EL (cell line): ENCODE results near the gene ADAMTS7.
A peak's percentile ranks its signal among the peaks of the same experiment; 100 is the strongest.
"Not testable (repeated sequence)": the region's sequence is repeated elsewhere in the genome, so short reads cannot be mapped to it uniquely, and the experiment has no call there.

Experiments
- DNase-seq: peaks from one replicate; pipeline ENCODE4 v3.0.0-alpha.2; 2016

Gene ADAMTS7, protein sequence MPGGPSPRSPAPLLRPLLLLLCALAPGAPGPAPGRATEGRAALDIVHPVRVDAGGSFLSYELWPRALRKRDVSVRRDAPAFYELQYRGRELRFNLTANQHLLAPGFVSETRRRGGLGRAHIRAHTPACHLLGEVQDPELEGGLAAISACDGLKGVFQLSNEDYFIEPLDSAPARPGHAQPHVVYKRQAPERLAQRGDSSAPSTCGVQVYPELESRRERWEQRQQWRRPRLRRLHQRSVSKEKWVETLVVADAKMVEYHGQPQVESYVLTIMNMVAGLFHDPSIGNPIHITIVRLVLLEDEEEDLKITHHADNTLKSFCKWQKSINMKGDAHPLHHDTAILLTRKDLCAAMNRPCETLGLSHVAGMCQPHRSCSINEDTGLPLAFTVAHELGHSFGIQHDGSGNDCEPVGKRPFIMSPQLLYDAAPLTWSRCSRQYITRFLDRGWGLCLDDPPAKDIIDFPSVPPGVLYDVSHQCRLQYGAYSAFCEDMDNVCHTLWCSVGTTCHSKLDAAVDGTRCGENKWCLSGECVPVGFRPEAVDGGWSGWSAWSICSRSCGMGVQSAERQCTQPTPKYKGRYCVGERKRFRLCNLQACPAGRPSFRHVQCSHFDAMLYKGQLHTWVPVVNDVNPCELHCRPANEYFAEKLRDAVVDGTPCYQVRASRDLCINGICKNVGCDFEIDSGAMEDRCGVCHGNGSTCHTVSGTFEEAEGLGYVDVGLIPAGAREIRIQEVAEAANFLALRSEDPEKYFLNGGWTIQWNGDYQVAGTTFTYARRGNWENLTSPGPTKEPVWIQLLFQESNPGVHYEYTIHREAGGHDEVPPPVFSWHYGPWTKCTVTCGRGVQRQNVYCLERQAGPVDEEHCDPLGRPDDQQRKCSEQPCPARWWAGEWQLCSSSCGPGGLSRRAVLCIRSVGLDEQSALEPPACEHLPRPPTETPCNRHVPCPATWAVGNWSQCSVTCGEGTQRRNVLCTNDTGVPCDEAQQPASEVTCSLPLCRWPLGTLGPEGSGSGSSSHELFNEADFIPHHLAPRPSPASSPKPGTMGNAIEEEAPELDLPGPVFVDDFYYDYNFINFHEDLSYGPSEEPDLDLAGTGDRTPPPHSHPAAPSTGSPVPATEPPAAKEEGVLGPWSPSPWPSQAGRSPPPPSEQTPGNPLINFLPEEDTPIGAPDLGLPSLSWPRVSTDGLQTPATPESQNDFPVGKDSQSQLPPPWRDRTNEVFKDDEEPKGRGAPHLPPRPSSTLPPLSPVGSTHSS (N-terminal part only)

DNA sequence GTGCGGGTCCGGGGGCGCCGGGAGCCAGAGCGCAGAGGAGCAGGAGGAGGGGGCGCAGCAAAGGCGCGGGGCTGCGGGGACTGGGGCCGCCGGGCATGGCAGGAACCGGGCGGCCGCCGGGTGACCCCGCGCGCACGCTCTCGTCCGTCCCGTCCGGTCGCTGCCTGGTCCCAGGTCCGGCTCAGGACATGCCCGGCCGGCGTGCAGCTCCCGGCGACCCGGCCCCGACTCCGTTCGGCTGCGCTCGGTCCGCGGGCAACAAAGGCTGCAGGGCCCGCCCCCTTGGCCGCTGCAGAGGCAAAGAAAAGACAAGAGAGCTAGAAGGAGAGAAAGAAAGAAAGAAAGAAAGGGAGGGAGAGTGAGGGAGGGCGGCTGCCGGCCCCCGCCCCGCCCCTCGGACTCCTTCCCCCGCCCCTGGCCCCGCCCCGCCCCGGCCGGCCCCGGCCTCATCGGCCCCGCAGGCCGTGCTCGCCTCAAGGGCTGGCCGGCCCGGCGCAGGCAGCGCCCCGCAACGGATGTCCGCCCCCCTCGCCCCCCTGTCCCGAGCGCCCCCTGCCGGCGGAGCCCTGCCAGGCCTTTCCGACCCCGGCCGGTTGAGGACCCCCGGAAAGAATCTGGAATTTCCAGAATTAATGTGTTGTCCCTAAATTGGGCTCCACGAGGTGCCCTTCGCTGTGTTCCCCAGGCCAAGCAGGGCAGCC lies at the start of gene ADAMTS7:
Gene ADAMTS7 (minus strand): TSS at position 341 of the 701 bp plus-strand sequence. CDS start 244 bp downstream, at position 97.
- peak; percentile 79 for DNase-seq

DNA sequence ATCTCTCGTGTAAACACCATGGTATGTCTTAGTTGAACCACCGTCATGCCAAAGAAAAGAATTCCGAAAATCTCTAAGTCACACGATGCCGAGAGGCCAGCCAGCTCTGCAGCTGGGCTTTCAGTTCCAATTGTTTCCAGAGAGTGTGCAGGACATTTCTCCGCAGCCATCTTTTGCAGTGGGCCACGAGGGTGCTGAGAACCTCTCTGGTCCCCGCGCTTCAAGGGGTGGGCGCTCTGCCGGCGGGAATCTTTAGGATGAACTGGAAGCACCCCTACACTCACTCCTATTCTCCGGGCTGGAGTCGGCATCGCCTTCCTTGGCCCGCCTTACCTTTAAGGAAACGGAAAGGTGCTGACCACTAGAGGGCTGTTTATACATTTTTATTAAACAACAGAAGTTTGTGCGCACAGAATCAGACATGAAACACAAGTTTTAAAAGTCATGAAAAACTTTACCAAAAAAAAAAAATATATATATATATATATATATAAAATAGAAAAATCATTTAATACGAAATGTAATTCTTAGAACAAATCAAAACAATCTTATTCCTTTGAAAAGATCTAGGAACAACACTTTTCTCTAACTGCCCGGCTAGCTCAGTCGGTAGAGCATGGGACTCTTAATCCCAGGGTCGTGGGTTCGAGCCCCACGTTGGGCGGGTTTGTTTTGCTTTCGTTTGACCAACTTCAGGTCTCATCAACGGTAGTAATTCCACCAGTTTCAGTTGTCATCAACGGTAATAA lies 48.9 kb upstream of the ADAMTS7 start:
- DNase-seq, result peak; percentile 87

DNA sequence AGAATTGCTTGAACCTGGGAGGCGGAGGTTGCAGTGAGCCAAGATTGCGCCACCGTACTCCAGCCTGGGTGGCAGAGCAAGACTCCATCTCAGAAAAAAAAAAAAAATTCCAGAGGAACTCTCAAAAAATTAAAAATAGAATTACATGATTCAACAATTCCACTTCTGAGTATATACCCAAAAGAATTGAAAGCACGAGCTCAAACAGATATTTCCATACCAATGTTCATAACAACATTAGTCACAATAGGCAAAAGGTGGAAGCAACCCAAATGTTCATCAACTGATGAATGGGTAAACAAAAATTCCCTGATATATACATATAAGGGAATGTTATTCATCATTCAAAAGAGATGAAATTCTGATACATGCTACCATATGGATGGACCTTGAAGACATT lies 44.5 kb upstream of the ADAMTS7 start:
- DNase-seq, result peak; percentile 45

DNA sequence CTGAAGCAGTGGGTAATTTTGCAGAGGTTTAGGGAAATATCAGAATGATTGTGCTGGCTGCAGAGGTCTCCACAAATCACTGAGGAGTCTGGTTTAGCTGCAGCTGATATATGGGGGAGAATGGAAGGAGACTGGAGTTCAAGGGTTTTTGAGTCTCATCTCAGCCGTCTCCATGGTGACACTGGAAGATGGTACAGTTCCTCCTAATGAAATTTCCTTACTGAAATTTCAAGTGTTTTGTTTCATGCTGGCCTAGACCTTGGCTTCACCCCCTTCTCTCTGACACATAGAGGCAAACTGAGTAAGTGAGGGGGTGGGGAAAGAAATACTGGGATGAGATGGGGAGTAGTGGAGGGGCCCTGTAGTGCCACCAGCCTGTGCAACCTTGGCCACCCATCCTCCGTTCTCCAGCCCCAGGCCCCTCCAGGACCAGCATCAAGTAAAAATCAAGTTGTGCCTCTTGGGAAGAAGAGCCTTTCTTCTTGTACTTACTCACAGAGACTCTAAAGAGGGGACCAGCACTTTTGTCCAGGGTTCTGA lies 43.6 kb upstream of the ADAMTS7 start:
- no peak for DNase-seq

DNA sequence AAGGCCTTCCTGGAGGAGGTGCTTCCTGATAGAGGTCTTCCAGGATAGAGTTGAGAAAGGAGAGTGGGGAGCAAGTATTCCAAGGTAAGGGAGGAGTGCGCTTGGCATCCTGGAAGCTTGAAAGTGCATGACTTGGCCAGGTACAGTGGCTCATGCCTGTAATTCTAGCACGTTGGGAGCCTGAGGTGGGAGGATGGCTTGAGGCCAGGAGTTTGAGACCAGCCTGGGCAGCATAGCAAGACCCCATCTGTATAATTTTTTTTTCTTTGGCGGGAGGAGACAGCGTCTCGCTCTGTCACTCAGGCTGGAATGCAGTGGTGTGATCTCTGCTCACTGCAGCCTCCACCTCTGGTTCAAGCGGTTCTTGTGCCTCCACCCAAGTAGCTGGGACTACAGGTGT lies 42.2 kb upstream of the ADAMTS7 start:
- DNase-seq, result no peak

DNA sequence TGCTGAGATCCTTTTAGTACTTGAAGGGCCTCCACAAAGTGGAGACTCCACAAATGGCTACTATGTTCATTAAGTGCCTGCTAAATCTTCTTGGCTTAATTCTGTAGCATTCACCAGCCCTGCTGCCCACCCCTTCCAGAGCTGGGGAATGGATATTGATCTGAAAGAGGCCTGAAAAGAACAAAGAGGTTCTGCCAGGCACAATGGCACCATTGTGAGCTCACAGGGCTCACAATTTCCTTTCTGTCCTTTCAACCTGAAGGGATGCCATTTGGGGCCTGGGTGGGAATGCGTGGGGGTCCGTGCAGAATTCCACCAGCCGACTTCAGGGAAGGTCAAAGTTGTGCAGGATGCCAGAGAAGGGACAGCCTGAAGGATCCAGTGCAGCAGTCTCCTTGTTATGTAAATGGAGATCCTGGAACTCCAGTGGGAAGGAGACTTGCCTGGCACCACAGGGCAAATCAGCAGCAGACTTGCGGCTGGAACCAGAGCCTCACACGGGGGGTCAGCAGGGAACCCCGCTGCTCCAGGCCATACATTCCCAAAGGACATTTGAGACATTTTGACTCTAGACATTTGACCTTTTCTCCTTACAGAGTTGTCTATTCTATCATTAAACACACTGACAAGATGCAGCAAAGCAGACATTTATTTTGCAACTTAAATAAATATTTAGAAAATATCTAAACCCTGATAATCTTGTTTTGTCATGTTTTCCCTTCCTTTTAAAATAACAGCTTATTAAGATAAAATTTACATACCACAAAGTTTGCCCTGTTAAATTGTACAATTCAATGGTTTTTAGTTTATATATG lies 39.9 kb upstream of the ADAMTS7 start:
- DNase-seq, result no peak

DNA sequence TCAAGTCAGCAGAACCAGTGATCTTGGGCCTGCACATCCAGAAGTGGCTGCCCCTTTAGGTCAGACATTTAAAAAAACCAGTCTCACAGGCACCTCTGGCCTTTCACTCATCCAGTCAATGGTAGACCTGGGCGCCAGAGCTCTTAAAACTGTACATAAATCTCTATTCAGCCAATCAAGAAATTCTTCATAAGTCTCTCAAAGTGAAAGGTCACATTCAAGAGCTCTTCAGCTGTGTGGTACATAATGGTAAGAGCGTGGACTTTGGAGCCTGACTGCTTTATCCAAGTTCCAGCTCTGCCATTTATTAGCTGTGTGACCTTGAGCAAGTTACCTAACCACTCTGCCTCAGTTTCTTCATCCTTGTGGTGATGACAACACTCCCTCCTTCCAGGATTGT lies 39.1 kb upstream of the ADAMTS7 start:
- no peak for DNase-seq

DNA sequence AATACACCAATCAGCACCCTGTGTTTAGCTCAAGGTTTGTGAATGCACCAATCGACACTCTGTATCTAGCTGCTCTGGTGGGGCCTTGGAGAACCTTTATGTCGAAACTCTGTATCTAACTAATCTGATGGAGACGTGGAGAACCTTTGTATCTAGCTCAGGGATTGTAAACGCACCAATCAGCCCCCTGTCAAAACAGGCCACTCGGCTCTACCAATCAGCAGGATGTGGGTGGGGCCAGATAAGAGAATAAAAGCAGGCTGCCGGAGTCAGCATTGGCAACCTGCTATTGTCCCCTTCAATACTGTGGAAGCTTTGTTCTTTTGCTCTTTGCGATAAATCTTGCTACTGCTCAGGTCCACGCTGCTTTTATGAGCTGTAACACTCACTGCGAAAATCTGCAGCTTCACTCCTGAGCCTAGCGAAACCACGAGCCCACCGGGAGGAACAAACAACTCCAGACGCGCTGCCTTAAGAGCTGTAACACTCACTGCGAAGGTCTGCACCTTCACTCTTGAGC lies 36.2 kb upstream of the ADAMTS7 start:
- not testable (repeated sequence) for DNase-seq

DNA sequence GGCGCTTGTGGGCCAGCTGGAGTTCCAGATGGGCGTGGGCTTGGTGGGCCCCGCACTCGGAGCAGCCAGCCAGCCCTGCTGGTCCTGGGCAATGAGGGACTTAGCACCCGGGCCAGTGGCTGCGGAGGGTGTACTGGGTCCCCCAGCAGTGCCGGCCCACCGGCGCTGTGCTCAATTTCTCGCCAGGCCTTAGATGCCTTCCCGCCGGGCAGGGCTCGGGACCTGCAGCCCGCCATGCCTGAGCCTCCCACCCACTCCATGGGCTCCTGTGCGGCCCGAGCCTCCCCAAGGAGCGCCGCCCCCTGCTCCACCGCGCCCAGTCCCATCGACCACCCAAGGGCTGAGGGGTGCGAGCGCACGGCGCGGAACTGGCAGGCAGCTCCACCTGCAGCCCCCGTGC lies 35.6 kb upstream of the ADAMTS7 start:
- DNase-seq, result not testable (repeated sequence)

DNA sequence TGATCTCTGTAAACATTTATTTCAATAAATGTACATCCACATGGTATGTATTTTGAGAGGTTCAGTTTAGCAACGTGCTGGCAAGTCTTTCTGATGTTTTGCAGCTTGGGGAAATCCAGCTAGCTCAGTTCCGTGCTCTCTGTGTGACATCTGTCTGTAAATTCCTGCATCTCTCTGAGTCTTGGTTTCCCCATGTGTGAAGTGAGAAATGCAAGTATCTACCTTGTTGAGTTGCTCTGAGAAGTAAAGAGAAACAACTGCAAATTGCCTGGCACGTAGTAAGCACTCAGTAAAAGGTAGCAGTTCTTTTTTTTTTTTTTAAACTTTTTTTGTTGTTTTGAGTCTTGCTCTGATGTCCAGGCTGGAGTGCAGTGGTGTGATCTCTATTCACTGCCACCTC lies 31.3 kb upstream of the ADAMTS7 start:
- no peak for DNase-seq

DNA sequence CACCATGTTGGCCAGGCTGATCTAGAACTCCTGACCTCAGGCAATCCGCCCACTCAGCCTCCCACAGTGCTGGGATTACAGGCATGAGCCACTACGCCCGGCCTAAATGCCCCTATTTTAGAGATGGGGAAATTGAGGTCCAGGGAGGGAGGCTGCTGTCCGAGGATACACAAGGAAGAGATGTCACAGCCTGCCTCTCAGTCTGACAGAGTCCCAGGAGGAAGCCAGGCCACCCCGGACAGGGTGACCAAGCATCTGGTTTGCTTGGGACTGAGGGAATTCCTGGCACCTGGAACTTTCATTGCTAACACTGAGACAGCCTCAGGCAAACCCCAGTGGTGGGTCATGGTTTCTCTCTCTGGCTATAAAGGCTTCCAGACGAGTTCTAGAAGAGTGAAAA lies 30.6 kb upstream of the ADAMTS7 start:
- DNase-seq, result no peak

DNA sequence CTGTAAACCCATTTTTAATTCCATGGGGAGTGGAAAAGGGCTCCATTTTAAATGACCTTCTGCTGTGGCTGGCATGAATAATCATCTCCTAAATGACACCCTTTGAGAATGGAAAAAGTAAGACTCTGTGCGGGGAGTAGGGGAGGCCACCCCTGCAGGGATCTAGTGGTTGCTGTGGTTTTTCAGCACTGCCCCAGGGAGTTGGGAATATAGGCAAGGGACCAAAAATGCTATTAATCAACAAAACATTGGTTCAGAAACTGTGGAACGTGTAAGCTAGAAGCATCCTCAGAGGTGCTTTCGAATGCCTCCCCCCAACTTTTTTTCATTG lies 30.1 kb upstream of the ADAMTS7 start:
- peak; percentile 30 for DNase-seq

DNA sequence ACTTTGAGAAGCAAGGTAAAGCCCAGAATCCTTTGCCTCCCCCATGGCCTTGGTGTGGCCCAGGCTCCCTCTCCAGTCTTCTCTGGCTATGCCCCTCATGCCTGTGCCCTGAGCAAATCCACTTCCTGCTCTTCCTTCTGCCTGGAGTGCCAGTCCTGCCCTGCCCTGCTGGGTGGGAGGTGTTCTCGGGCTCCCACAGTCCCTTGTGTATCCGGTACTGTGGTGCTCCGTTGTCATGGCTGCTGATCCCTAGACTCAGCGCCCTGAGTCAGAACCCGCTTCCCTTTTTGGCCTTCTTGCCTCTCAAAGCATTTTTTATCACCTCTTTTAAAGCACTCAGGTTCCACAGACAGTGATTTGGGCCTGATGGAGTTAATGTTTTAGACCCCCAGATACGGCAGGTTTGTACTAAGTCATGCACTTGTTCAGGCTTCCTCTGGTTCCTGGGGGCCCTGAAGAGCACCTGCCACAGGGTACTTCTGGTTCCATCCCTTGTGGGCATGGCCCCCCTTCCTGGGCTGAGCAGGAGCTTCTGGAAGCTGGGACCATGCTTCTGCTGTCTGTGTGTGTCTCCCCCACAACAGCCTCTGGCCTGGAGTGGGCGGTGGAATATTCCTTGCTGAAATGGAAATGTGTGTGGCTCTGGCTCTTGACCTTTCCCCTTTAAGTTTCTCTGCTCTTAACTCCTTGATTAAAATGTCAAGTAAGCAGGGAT lies 29.6 kb upstream of the ADAMTS7 start:
- no peak for DNase-seq

DNA sequence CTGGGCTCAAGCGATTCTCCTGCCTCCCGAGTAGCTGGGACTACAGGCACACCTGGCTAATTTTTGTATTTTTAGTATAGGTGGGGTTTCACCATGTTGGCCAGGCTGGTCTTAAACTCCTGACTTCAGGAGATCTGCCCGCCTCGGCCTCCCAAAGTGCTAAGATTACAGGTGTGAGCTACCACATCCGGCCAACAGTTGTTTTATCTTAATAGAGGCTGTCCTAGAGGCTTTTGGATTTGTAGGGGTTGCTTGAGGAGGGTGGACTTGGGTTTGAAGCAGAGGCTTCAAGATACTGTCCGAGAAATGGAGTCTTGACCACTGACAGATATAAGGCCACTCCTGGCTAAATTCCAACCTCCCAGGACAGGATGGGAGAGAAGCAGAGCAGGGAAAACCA lies 27.9 kb upstream of the ADAMTS7 start:
- not testable (repeated sequence) for DNase-seq

DNA sequence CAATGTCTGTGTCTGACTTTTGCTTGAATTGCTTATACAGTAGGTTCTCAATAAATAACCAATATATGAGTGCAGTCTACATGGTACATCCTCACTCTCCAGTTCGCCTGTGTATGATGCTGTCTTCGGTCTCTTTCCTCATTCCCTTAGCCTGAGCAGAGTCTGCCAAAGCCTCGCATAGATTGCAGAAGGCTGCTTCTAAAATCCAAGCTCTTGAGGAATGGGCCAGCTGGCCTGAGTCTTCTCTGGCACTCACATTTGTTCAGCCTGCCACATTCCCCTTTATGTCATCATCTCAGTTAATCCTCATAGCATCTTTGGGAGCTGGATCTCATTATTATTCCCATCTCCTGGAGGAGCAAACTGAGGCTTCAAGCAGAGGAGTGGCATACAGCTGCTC lies 27.2 kb upstream of the ADAMTS7 start:
- no peak for DNase-seq

DNA sequence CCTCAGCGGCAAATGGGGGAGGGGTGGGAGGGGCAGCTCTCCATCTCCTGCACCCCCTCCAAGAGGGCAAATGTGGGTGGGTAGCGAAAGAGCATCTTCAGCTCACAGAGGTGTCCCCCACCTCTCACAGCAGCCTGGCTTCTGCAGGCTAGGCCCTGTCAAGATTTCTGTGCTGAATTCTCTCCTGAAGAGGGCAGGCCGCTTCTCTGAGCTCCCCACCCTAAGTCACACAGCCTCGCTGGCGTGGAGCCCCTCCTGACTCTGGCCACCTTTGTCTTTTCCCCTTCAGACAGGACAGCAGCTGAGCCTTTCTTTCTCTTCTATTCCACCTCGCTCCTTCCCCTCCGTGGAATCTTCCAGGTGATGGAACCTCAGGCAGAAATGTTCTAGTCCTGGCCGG lies 26.3 kb upstream of the ADAMTS7 start:
- no peak for DNase-seq

DNA sequence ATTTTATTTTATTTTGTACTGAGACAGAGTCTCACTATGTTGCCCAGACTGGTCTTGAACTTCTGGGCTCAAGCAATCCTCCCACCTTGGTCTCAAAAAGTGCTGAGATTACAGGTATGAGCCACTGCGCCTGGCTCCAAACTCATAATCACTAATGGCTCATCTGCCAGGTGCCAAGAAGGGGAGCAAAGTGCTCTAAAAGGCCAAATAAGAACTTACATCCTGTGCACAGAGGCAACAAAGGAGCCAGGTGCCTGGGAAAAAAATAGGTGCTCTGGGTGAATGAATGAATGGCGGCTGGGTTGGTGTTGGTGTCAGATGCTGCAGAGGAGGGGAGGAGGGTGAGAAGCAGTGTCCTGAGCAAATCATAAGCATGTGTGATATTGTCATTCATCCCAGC lies 25.9 kb upstream of the ADAMTS7 start:
- DNase-seq, result no peak

DNA sequence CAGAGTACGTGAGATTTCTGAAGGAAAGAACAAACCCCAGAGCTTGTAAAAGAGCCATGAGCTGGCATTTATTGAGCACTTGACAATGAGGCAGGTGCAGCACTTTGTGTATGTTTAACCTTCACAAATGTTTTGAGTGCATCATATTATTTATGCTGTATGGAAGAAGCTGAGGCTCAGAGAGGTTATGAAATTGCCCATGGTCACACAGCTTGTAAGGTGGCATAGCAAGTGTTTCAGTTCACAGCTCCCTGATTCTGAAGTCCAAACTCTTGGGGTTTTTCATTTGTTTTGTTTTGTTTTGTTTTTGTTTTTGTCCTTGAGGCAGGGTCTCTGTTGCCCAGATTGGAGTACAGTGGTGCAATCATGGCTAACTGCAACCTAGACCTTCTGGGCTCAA lies 25.1 kb upstream of the ADAMTS7 start:
- DNase-seq, result no peak
